OCI-LY7 (cell line): Measurements from ENCODE around the gene TAF1C. TPM values are rescaled to one million over a fixed set of nuclear protein-coding genes. Genes with fewer than 3 reads are reported as not detected.

Experiments
- BruUV-seq: library from RNA; stranded (reverse); fragments of 400-500 nt; replicated peaks from 2 replicates; lab custom pipeline; 2021; lab: Mats Ljungman, UMichigan
- CTCF ChIA-PET: fragments of 300-600 bp; sonication (Branson Sonifier 250); formaldehyde crosslinking; loops from one replicate; lab custom pipeline; 2022; ENCODE audit warnings: antibody characterized with exemption; ENCODE audit not compliant: unreplicated experiment; lab: Charles Lee
- POLR2A ChIA-PET: fragments of 300-600 bp; sonication (Branson Sonifier 250); formaldehyde crosslinking; loops from one replicate; lab custom pipeline; 2022; ENCODE audit warnings: antibody characterized with exemption; lab: Charles Lee
- DNase-seq: peaks from one replicate; pipeline ENCODE4 v3.0.0-alpha.2; 2015; ENCODE audit warnings: low spot score
- H2AFZ ChIP-seq: fragments of 200-600 bp; sonication (generic), shearing (Covaris generic); 2 replicates; pipeline ENCODE4 v1.6.1; 2014; ENCODE audit warnings: mild to moderate bottlenecking, antibody characterized with exemption, low read length, moderate library complexity
- H3K27ac ChIP-seq: fragments of 200-600 bp; sonication (generic); 2 replicates; pipeline ENCODE4 v1.5.1; 2014; ENCODE audit warnings: mixed run types, low read depth, mild to moderate bottlenecking, moderate library complexity, low read length, inconsistent platforms; ENCODE audit not compliant: poor library complexity, severe bottlenecking
- H3K36me3 ChIP-seq: fragments of 200-600 bp; sonication (generic); 2 replicates; pipeline ENCODE4 v1.6.1; 2014; ENCODE audit warnings: mild to moderate bottlenecking, antibody characterized with exemption, low read length, moderate library complexity, mixed read lengths; ENCODE audit not compliant: insufficient read depth
- H3K4me1 ChIP-seq: fragments of 200-600 bp; sonication (generic); 2 replicates; pipeline ENCODE4 v1.5.1; 2014; ENCODE audit warnings: mild to moderate bottlenecking, low read length; ENCODE audit not compliant: insufficient read depth, poor library complexity, severe bottlenecking
- H3K4me2 ChIP-seq: fragments of 200-600 bp; sonication (generic); 2 replicates; pipeline ENCODE4 v1.6.1; 2014; ENCODE audit warnings: mild to moderate bottlenecking, low read length
- H3K4me3 ChIP-seq: fragments of 200-600 bp; sonication (generic); 2 replicates; pipeline ENCODE4 v1.5.1; 2014; ENCODE audit warnings: mild to moderate bottlenecking, low read depth, low read length; ENCODE audit not compliant: poor library complexity, severe bottlenecking
- H3K79me2 ChIP-seq: fragments of 200-600 bp; sonication (generic); 2 replicates; pipeline ENCODE4 v1.6.1; 2016; ENCODE audit warnings: low read depth, mild to moderate bottlenecking, low read length, moderate library complexity, mixed read lengths; ENCODE audit not compliant: insufficient read depth
- H3K9me2 ChIP-seq: fragments of 200-600 bp; sonication (generic); 2 replicates; pipeline ENCODE4 v1.6.1; 2016; ENCODE audit warnings: mild to moderate bottlenecking, low read length, mixed read lengths; ENCODE audit not compliant: insufficient read depth
- H3K9me3 ChIP-seq: fragments of 200-600 bp; sonication (generic); 2 replicates; pipeline ENCODE4 v1.6.1; 2014; ENCODE audit warnings: mild to moderate bottlenecking, mixed run types, low read length, mixed read lengths
- H4K20me1 ChIP-seq: fragments of 200-600 bp; sonication (generic); 2 replicates; pipeline ENCODE4 v1.6.1; 2014; ENCODE audit warnings: mild to moderate bottlenecking, antibody characterized with exemption, low read length, moderate library complexity, mixed read lengths; ENCODE audit not compliant: insufficient read depth
- CTCF ChIP-seq: fragments of 200-600 bp; sonication (generic); conservative IDR thresholded peaks from 2 replicates; pipeline ENCODE4 v1.5.1; 2014; ENCODE audit warnings: mild to moderate bottlenecking, antibody characterized with exemption, low read length, moderate library complexity, mixed read lengths
- EZH2phosphoT487 ChIP-seq: fragments of 200-600 bp; sonication (generic); IDR thresholded peaks from 2 replicates; pipeline ENCODE4 v1.6.1; 2018; ENCODE audit warnings: low read depth, borderline replicate concordance, mild to moderate bottlenecking, mixed run types, antibody characterized with exemption, low read length, moderate library complexity, mixed read lengths
- intact Hi-C: fragments of 100-400 bp; cut with micrococcal nuclease; formaldehyde crosslinking; loops from one replicate; pipeline ENCODE4 v1.10.0; 2022; ENCODE audit not compliant: unreplicated experiment
- total RNA-seq, 2 experiments: library from RNA; depleted of rRNA in 1 of 2; stranded (reverse); fragments of >200 nt in 1 of 2; shearing (Covaris generic) in 1 of 2; gene quantifications; 2 replicates each; pipeline ENCODE4 v1.2.3, GENCODE V29; 2014 to 2022

Gene TAF1C
- total RNA-seq, 2 experiments from 2014 or later, result 64.6 to 66.1 TPM

- H3K9me3 ChIP-seq, result no peaks in the 10 kb centered on the region
- no peak overlapping the region for H3K27ac ChIP-seq
- POLR2A ChIA-PET, result no interaction called here
- no peaks in the 10 kb centered on the region for H3K9me2 ChIP-seq
- H3K4me2 ChIP-seq, result no peak overlapping the region
- intact Hi-C loops, result no loop called here
- BruUV-seq, result no TSS peak
- CTCF ChIA-PET, result no interaction called here
- TF ChIP-seq CTCF (no peak), EZH2phosphoT487 (no peak)
- no peaks in the 10 kb centered on the region for H3K4me1 ChIP-seq
- no peak overlapping the region for H3K4me3 ChIP-seq
- H2AFZ ChIP-seq, result no peak overlapping the region
- no peaks in the 10 kb centered on the region for H4K20me1 ChIP-seq
- no peak for DNase-seq
- no peaks in the 10 kb centered on the region for H3K36me3 ChIP-seq
- no peaks in the 10 kb centered on the region for H3K79me2 ChIP-seq
Measured at GRCh38 chr16:84161037-84161436, 25.8 kb downstream of the TAF1C start.

GRCh38 chr16:84159800-84160199 is 27.1 kb downstream of the TAF1C start:
- no peaks in the 10 kb centered on the region for H3K9me2 ChIP-seq
- H2AFZ ChIP-seq, result no peak overlapping the region
- no TSS peak for BruUV-seq
- H3K9me3 ChIP-seq, result no peaks in the 10 kb centered on the region
- no peak overlapping the region for H3K4me2 ChIP-seq
- H3K4me3 ChIP-seq, result no peak overlapping the region
- TF ChIP-seq CTCF, result no peak
- no peak for TF ChIP-seq EZH2phosphoT487
- H3K27ac ChIP-seq, result no peak overlapping the region
- no peaks in the 10 kb centered on the region for H3K4me1 ChIP-seq
- H4K20me1 ChIP-seq, result no peaks in the 10 kb centered on the region
- H3K79me2 ChIP-seq, result no peaks in the 10 kb centered on the region
- no peaks in the 10 kb centered on the region for H3K36me3 ChIP-seq
- intact Hi-C loops, result no loop called here
- no peak for DNase-seq
- ChIA-PET POLR2A (no interaction called here), CTCF (no interaction called here)

DNA sequence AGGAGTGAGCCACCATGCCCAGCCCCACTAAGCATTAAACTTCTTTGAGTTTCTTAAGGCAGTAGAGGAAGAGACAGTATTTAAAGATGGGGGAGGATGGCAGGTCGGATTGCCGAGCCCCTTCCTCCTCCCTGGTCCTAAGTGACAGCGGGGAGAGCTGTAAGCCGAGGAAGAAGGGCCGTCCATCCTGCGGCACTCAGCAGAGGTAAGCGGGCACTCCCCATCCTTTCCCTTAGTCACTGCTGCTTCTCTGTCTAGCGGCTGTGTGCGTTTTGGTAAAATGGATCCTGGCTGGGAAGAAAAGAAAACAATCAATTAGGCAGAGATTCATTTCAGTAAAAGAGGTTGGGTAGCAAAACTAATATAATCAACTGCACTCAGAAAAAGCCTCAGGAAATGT is 27.9 kb downstream of the TAF1C start:
- Histone ChIP-seq H3K27ac (no peak overlapping the region), H3K79me2 (no peaks in the 10 kb centered on the region), H3K9me3 (no peaks in the 10 kb centered on the region), H3K36me3 (no peaks in the 10 kb centered on the region), H4K20me1 (no peaks in the 10 kb centered on the region), H3K9me2 (no peaks in the 10 kb centered on the region), H2AFZ (no peak overlapping the region), H3K4me2 (no peak overlapping the region), H3K4me1 (no peaks in the 10 kb centered on the region), H3K4me3 (no peak overlapping the region)
- ChIA-PET POLR2A (no interaction called here), CTCF (no interaction called here)
- intact Hi-C loops, result no loop called here
- TF ChIP-seq CTCF (no peak), EZH2phosphoT487 (no peak)
- BruUV-seq, result no TSS peak
- DNase-seq, result no peak
